Endothelial cell of umbilical vein (primary cell): ENCODE measurements around the gene AP2B1. TPM values are rescaled to one million over a fixed set of nuclear protein-coding genes. Genes with fewer than 3 reads are reported as not detected.

ENCODE experiments used
- BruUV-seq: library from RNA; stranded (reverse); fragments of 400-500 nt; replicated peaks from 2 replicates; lab custom pipeline; 2021; lab: Mats Ljungman, UMichigan
- CTCF ChIA-PET: fragments of 300-600, 350-600 bp; sonication (Branson Sonifier 250); formaldehyde crosslinking; loops from one replicate; lab custom pipeline; 2021; ENCODE audit warnings: antibody characterized with exemption, inconsistent platforms; lab: Charles Lee
- POLR2A ChIA-PET: fragments of 300-600, 350-600 bp; sonication (Branson Sonifier 250); formaldehyde crosslinking; loops from one replicate; lab custom pipeline; 2021; ENCODE audit warnings: antibody characterized with exemption, inconsistent platforms; lab: Charles Lee
- DNase-seq: peaks from one replicate; pipeline ENCODE4 v3.0.0-alpha.2; 2011; ENCODE audit warnings: low read depth, low spot score
- FAIRE-seq: peaks from 2 replicates; lab custom pipeline; 2011; peaks lifted over from hg19 to GRCh38; lab: Jason Lieb, UNC
- H2AFZ ChIP-seq: 2 replicates; pipeline ENCODE4 v1.6.0; 2012; ENCODE audit warnings: low read depth, low read length, control low read depth, inconsistent platforms
- H3K27ac ChIP-seq: 2 replicates; pipeline ENCODE4 v1.5.1; 2011; ENCODE audit warnings: low read depth, mild to moderate bottlenecking, control low read depth, low read length, moderate library complexity; ENCODE audit not compliant: insufficient read depth
- H3K27me3 ChIP-seq, 2 experiments: 2 replicates each; pipeline versions ENCODE4 v1.6.0 to v1.6.1; 2011; ENCODE audit warnings: low read length in 2 of 2, mixed read lengths in 1 of 2; ENCODE audit not compliant: control insufficient read depth in 2 of 2, insufficient read depth in 2 of 2
- H3K36me3 ChIP-seq, 2 experiments: 2 replicates in 1 of 2; 3 replicates in 1 of 2; pipeline ENCODE4 v1.5.1; 2011; ENCODE audit warnings: low read length in 2 of 2, mild to moderate bottlenecking in 1 of 2, moderate library complexity in 1 of 2; ENCODE audit not compliant: control insufficient read depth in 2 of 2, insufficient read depth in 2 of 2; ENCODE audit errors: extremely low read depth in 1 of 2
- H3K4me1 ChIP-seq: 3 replicates; pipeline ENCODE4 v1.5.1; 2011; ENCODE audit warnings: mild to moderate bottlenecking, low read length; ENCODE audit not compliant: control insufficient read depth, insufficient read depth; ENCODE audit errors: extremely low read depth
- H3K4me2 ChIP-seq: 2 replicates; pipeline ENCODE4 v1.6.1; 2011; ENCODE audit warnings: low read length, control low read depth, mixed read lengths; ENCODE audit not compliant: insufficient read depth
- H3K4me3 ChIP-seq, 3 experiments: fragments of 200-600 bp in 1 of 3; sonication (generic), shearing (Covaris generic) in 1 of 3; replicated peaks in 1 of 3; 2 replicates each; pipeline ENCODE4 v1.5.1; 2011 to 2016; ENCODE audit warnings: control low read depth in 3 of 3, low read length in 3 of 3, mild to moderate bottlenecking in 2 of 3, inconsistent platforms in 1 of 3, low read depth in 1 of 3, moderate library complexity in 1 of 3; ENCODE audit not compliant: insufficient read depth in 1 of 3
- H3K79me2 ChIP-seq: 2 replicates; pipeline ENCODE4 v1.6.0; 2012; ENCODE audit warnings: low read length, inconsistent platforms; ENCODE audit not compliant: control insufficient read depth, insufficient read depth
- H3K9ac ChIP-seq: replicated peaks from 2 replicates; pipeline ENCODE3; 2011; ENCODE audit warnings: low read length, control low read depth; ENCODE audit not compliant: insufficient read depth; ENCODE audit errors: extremely low read depth
- H3K9me1 ChIP-seq: replicated peaks from 3 replicates; pipeline ENCODE4 v1.6.0; 2011; ENCODE audit warnings: mild to moderate bottlenecking, low read length; ENCODE audit not compliant: control insufficient read depth, insufficient read depth; ENCODE audit errors: extremely low read depth
- H3K9me3 ChIP-seq: replicated peaks from 2 replicates; pipeline ENCODE4 v1.5.1; 2012; ENCODE audit warnings: low read length, inconsistent platforms; ENCODE audit not compliant: control insufficient read depth, insufficient read depth
- H4K20me1 ChIP-seq: replicated peaks from 2 replicates; pipeline ENCODE3; 2011; ENCODE audit warnings: mild to moderate bottlenecking, low read length; ENCODE audit not compliant: control insufficient read depth, insufficient read depth; ENCODE audit errors: extremely low read depth
- EZH2 ChIP-seq: IDR thresholded peaks from 2 replicates; pipeline ENCODE4 v1.6.1; 2012; ENCODE audit warnings: borderline replicate concordance, low read depth, mild to moderate bottlenecking, moderate library complexity, low read length, inconsistent platforms; ENCODE audit not compliant: severe bottlenecking
- FOS ChIP-seq: IDR thresholded peaks from 2 replicates; pipeline ENCODE4 v1.6.1; 2011; ENCODE audit warnings: mild to moderate bottlenecking, low read length, moderate library complexity, borderline replicate concordance; ENCODE audit not compliant: insufficient read depth
- GATA2 ChIP-seq: IDR thresholded peaks from 2 replicates; pipeline ENCODE4 v1.7.0; 2011; ENCODE audit warnings: low read depth, mild to moderate bottlenecking, moderate library complexity, mixed read lengths, low read length; ENCODE audit not compliant: insufficient read length, insufficient read depth
- JUN ChIP-seq: IDR thresholded peaks from 2 replicates; pipeline ENCODE4 v1.6.1; 2011; ENCODE audit warnings: borderline replicate concordance, low read depth; ENCODE audit not compliant: insufficient read length, insufficient read depth
- MYC ChIP-seq: IDR thresholded peaks from one replicate; pipeline ENCODE4 v1.6.1; 2011; ENCODE audit warnings: mild to moderate bottlenecking, low read depth, low read length
- POLR2A ChIP-seq: IDR thresholded peaks from 2 replicates; pipeline ENCODE4 v1.6.1; 2012; ENCODE audit warnings: low read depth, mild to moderate bottlenecking, control low read depth, low read length
- POLR2AphosphoS5 ChIP-seq: IDR thresholded peaks from 2 replicates; pipeline ENCODE4 v1.6.1; 2012; ENCODE audit warnings: low read depth, mild to moderate bottlenecking, control low read depth, low read length, moderate library complexity; ENCODE audit not compliant: insufficient read depth
- dilution Hi-C: fragments of 300-500 bp; cut with MboI; formaldehyde crosslinking; loops from one replicate; pipeline ENCODE4 v1.15.0; 2019; ENCODE audit warnings: low sequenced_read_pairs; ENCODE audit not compliant: extremely low pct_ligation_motif_present
- intact Hi-C: fragments of 100-400 bp; cut with micrococcal nuclease; formaldehyde crosslinking; loops from one replicate; pipeline ENCODE4 v1.10.0; 2022
- polyA plus RNA-seq, 4 experiments: library from polyadenylated mRNA; depleted of rRNA in 3 of 4; stranded (reverse) in 3 of 4; unstranded in 1 of 4; fragments of >200 nt; gene quantifications; 2 replicates each; pipeline versions ENCODE4 v1.2.1 to v1.2.3, GENCODE V29; 2011 to 2012; ENCODE audit warnings: missing spikeins in 1 of 4
- total RNA-seq: library from RNA; stranded (reverse); gene quantifications from 2 replicates; pipeline ENCODE4 v1.2.3, GENCODE V29; 2021
- TF ChIP-seq, protein P1 (sequence below): IDR thresholded peaks from 2 replicates; pipeline ENCODE4 v1.6.1; 2011; ENCODE audit not compliant: insufficient read depth, insufficient read length
- TF ChIP-seq, protein P2 (sequence below), 2 donors: IDR thresholded peaks; 1 replicate in 1 of 2; 2 replicates in 1 of 2; pipeline ENCODE4 v1.5.1; 2011; ENCODE audit warnings: low read length in 2 of 2, mild to moderate bottlenecking in 2 of 2, moderate library complexity in 2 of 2, control low read depth in 1 of 2, inconsistent platforms in 1 of 2, low read depth in 1 of 2; ENCODE audit not compliant: insufficient read depth in 1 of 2; ENCODE audit errors: extremely low read depth in 1 of 2

The AP2B1 gene
- total and polyA plus RNA-seq, 2 donors (not counting 3 experiments of a cell fraction or from before 2014, with no cell fraction given) = 106 to 198 TPM

DNA sequence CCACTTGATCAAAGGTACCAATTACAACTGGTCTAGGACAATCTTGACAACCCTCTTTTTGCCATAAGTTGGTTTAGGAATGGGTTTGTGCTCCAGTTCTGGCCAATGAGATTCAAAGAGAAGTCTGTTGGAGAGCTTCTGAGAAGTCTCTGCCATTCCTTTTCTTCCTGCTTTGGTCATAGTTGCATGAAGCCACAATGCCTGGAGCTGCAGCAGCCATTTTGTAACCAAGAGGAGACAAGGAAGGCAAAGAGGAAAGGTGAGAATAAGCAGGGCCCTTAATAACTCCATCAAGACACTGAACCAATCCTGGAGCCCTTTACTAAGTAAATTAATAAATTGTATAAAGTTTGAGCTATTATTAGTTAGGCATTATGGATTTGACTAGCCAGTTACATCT, 170.1 kb downstream of the AP2B1 start:
- no peaks in the 10 kb centered on the region for H4K20me1 ChIP-seq

DNA sequence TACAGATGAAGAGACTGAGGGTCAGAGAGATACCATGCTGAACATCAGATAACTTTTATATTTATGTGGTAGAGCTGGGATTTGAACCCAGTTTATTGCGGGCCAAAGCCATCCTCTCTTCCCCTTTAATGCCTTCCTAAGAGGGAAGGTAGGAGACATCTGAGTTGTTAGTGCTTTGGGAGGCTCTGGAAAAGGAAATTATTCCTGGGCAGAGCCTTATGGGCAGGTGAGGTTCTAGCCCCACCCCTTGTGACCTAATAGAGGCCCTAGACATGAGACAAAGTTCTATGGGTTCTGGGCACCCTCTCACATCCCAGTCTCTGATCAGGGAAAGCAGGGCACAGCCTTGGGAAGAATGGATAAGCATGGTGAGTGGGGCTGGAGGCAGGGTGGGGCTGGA, 173.5 kb downstream of the AP2B1 start, which contains the start of gene C17orf50:
Gene C17orf50 (plus strand): TSS at position 301 of the 400 bp plus-strand sequence. CDS start 55 bp downstream, at position 356.
- no peak within 1 kb of the TSS for H3K4me3 ChIP-seq
- BruUV-seq = no TSS peak
- TF ChIP-seq FOS (no peak), JUN (no peak), GATA2 (no peak), MYC (no peak), POLR2AphosphoS5 (no peak), EZH2 (no peak), POLR2A (no peak)
- TF ChIP-seq, protein P1, sequence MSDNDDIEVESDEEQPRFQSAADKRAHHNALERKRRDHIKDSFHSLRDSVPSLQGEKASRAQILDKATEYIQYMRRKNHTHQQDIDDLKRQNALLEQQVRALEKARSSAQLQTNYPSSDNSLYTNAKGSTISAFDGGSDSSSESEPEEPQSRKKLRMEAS = no peak
- TF ChIP-seq, protein P2, sequence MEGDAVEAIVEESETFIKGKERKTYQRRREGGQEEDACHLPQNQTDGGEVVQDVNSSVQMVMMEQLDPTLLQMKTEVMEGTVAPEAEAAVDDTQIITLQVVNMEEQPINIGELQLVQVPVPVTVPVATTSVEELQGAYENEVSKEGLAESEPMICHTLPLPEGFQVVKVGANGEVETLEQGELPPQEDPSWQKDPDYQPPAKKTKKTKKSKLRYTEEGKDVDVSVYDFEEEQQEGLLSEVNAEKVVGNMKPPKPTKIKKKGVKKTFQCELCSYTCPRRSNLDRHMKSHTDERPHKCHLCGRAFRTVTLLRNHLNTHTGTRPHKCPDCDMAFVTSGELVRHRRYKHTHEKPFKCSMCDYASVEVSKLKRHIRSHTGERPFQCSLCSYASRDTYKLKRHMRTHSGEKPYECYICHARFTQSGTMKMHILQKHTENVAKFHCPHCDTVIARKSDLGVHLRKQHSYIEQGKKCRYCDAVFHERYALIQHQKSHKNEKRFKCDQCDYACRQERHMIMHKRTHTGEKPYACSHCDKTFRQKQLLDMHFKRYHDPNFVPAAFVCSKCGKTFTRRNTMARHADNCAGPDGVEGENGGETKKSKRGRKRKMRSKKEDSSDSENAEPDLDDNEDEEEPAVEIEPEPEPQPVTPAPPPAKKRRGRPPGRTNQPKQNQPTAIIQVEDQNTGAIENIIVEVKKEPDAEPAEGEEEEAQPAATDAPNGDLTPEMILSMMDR (IDR thresholded peaks at IDR 0.05; ENCODE audit: extremely low read depth in 1 of 2, insufficient read depth in 1 of 2, low read depth in 1 of 2, low read length in 2 of 2) = no peak
- DNase-seq (no peak), FAIRE-seq (no peak)
- H3K27ac ChIP-seq = no peak within 1 kb of the TSS
- dilution Hi-C loops (no loop called here), intact Hi-C loops (no loop called here)
- H3K27me3 ChIP-seq = peaks cover 0 to 4% of the 10 kb centered on the region in 2 experiments
- H3K9me3 ChIP-seq = no peaks in the 10 kb centered on the region
- H2AFZ ChIP-seq = no peak within 1 kb of the TSS
- ChIA-PET POLR2A (no interaction called here), CTCF (interaction anchor here (1.5 to 1.9 kb wide), 3 partner anchors 12 to 44 kb away, joined by 3 to 8 read pairs (median 5); no protein-coding TSS in a partner anchor)
- peaks cover 7% of the 10 kb centered on the region for H3K4me1 ChIP-seq
- H4K20me1 ChIP-seq = no peaks in the 10 kb centered on the region
- H3K9ac ChIP-seq = no peak within 1 kb of the TSS
- no peaks in the 10 kb centered on the region for H3K79me2 ChIP-seq
- no peaks in the 10 kb centered on the region for H3K36me3 ChIP-seq
- no peak within 1 kb of the TSS for H3K4me2 ChIP-seq
- H3K9me1 ChIP-seq = no peaks in the 10 kb centered on the region

More for the DNA sequence above, 170.1 kb downstream of the AP2B1 start:
- dilution Hi-C loops (no loop called here), intact Hi-C loops (no loop called here)
- no peak overlapping the region for H3K4me3 ChIP-seq
- H3K9ac ChIP-seq = no peak overlapping the region
- H3K9me3 ChIP-seq = no peaks in the 10 kb centered on the region
- BruUV-seq = no TSS peak
- H3K4me1 ChIP-seq = no peaks in the 10 kb centered on the region
- POLR2A ChIA-PET = no interaction called here
- H3K27me3 ChIP-seq = peaks cover 2 to 8% of the 10 kb centered on the region in 2 experiments
- DNase-seq (no peak), FAIRE-seq (no peak)
- H3K9me1 ChIP-seq = no peaks in the 10 kb centered on the region
- H3K4me2 ChIP-seq = no peak overlapping the region
- CTCF ChIA-PET = interaction anchor here (1.0 to 2.0 kb wide), 3 partner anchors 10 to 144 kb away, joined by 3 to 6 read pairs (median 4); partner anchors contain the start of gene TAF15
- H2AFZ ChIP-seq = no peak overlapping the region
- TF ChIP-seq POLR2A = no peak
- TF ChIP-seq, protein P2 (IDR thresholded peaks at IDR 0.05; ENCODE audit: extremely low read depth in 1 of 2, insufficient read depth in 1 of 2, low read depth in 1 of 2, low read length in 2 of 2) = no peak
- H3K36me3 ChIP-seq = no peaks in the 10 kb centered on the region
- H3K79me2 ChIP-seq = no peaks in the 10 kb centered on the region
- H3K27ac ChIP-seq = no peak overlapping the region
